Activated T-helper 9 cell treated with anti-CD3 and anti-CD28 coated beads, Interleukin-2, amount 50 U/mL, for 16 hours (primary cell): ENCODE measurements around the gene B3GNT9.

ENCODE experiments used
- DNase-seq: peaks from one replicate; pipeline ENCODE4 v3.0.0-alpha.2; 2020; ENCODE audit warnings: low read depth

B3GNT9 gene, protein sequence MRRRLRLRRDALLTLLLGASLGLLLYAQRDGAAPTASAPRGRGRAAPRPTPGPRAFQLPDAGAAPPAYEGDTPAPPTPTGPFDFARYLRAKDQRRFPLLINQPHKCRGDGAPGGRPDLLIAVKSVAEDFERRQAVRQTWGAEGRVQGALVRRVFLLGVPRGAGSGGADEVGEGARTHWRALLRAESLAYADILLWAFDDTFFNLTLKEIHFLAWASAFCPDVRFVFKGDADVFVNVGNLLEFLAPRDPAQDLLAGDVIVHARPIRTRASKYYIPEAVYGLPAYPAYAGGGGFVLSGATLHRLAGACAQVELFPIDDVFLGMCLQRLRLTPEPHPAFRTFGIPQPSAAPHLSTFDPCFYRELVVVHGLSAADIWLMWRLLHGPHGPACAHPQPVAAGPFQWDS

GRCh38 chr16:67150833-67151396 lies at the start of gene B3GNT9:
TSS of gene B3GNT9 (minus strand) at chr16:67150998. CDS start at chr16:67150485, 513 bp downstream.
- DNase-seq, result no peak

- no peak for DNase-seq
Measured at GRCh38 chr16:67200491-67200890, 49.7 kb upstream of the B3GNT9 start.

DNA sequence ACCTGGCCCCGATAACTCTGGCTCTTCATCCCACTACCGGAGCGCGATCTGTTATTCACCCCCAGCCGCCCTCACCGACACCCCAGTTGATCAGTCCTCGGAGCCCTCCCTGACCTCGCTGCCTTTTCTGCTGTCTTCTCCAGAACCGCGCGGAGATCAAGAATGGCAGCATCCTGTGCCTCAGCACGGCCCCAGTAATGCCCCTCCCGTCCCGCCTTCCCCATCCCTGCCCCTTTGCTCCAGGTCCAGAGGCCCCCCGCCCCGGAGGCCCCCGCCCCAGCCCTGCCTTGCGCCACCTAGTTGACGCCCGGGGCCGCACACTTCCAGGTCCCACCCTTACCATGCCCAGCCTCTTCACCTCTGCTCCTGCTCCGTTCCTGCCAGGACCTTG lies 49.0 kb upstream of the B3GNT9 start:
- no peak for DNase-seq

GRCh38 chr16:67199011-67199807 lies 48.4 kb upstream of the B3GNT9 start, which contains the start of gene ELMO3:
TSS of gene ELMO3 (plus strand) at chr16:67199131. CDS start at chr16:67199327, 196 bp downstream.
- DNase-seq, result no peak

GRCh38 chr16:67198238-67198734 lies 47.5 kb upstream of the B3GNT9 start:
- DNase-seq, result no peak

- DNase-seq, result no peak
Measured at GRCh38 chr16:67197704-67198103, 46.9 kb upstream of the B3GNT9 start.

DNA sequence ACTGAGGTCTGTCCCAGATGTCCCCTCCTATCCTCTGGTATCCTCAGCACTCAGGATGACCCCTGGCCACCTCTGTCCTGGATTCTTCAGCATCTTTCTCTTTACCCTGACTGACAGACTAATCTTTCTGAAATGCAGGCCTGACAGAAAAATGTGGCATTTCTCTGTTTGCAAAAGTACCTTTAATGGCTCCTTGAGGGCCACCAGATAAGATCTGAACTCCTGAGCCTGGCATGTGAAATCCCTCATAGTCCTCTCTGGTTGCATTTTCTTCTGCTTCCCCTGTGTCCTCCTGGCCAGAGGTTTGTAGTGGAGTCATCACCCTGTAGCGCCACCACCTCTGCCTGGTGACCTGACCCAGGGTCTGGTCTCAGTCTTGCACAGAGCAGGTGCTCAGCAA lies 46.1 kb upstream of the B3GNT9 start:
- DNase-seq, result no peak

DNA sequence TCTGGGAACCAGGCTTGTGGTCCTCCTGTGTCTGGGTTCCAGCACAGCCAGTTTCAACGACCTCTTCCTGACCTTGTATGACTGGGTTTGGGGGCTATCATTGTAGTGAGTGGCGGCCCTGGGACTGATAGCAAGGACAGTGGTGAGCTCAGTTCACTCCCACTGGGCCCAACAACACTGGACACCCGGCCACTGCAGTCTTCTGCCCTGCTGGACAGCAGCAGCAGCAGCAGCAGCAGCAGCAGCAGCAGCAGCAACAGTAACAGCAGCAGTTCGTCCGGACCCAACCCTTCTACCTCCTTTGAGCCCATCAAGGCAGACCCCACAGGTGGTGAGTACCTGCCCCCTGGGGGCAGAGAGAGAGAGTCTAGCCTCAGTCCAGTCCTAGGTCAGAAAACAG lies 44.9 kb upstream of the B3GNT9 start:
- DNase-seq, result no peak

GRCh38 chr16:67194260-67194659 lies 43.5 kb upstream of the B3GNT9 start:
- no peak for DNase-seq

- no peak for DNase-seq
Measured at GRCh38 chr16:67193536-67193935, 42.7 kb upstream of the B3GNT9 start.

DNA sequence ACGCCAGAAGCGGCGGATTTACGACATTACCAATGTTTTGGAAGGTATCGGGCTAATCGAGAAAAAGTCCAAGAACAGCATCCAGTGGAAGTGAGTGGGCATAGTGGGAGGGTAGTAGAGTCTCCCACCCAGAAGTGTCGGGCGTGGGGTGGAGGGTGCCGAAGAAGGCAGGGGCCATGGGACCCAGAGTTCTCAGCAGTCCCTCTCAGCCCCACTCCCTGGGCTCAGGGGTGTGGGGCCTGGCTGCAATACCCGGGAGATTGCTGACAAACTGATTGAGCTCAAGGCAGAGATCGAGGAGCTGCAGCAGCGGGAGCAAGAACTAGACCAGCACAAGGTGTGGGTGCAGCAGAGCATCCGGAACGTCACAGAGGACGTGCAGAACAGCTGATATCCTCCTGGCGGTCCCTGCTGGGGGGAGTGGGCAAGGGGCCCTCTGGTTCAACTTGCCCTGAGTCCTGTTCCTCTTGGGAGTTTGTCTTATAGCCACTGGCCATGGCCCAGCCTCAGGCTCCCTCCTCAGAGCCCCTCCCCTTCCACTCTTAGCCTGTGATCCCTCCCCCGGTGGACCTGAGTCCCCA lies 42.1 kb upstream of the B3GNT9 start:
- no peak for DNase-seq

- DNase-seq, result peak; percentile 80
Measured at GRCh38 chr16:67191995-67192681, 41.3 kb upstream of the B3GNT9 start, which contains the start of gene E2F4. TSS of gene E2F4 (plus strand) at chr16:67192155. CDS start at chr16:67192228, 73 bp downstream.

DNA sequence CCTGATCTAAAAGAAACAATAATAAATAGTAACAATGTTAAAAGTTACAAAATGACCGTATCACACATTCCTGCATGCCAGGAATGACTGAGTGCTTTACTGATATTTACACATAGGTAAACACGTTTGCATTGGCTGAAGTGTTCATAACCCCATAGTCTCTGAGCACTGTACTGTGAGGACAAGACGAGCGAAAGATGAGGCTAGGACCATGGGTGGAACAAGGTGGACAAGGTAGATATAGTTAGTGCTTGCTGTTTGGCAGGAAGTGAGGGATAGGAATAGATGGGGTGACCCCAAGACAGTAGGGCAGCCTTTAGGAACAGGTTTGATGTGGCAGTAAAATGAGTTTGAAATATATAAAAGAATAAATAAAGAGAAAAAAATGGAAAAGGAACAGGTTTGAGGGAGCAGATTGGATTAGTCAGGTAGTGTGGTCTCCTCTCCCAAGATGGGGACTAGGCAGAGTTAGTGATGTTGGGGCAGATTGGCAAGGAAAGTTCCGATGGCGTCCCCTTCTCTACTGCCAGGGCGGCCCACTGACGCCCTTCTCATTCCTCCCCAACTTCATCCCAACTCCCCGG lies 40.7 kb upstream of the B3GNT9 start:
- DNase-seq, result no peak

DNA sequence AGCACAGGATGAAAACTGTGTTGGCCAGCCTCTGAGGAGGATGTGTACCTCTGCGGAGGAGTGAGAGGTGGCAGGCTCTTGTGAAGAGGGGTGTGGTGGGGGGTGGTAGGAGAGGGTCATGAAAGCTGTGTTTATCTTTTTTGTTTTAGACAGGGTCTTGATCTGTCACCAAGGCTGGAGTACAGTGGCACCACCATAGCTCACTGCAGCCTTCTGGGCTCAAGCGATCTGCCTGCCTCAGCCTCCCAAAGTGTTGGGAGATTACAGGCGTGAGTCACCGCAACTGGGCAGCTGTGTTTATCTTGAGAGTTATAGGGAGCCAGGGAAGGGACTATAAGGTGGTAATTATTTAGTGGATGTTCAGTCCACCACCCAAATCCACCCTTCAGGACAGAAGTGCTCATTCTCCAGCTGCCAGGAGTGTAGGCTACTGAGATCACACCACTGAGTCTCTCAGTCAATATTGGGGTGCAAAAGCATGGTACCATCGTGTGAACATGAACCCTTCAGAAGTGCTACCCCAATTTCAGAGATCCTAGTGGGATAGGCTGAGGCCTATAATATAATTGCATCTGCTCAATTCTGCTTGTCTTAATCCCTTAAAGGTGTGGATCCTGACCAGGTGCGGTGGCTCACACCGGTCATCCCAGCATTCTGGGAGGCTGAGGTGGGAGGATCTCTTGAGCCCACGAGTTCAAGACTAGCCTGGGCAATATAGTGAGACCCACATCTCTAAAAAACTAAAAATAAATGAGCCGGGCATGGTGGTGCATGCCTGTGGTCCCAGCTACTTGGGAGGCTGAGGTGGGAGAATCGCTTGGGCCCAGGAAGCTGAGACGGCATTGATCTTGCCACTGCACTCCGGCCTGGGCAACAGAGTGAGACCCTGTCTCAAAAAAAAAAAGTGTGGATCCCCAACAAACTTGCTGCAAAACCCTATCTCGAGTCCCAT lies 39.9 kb upstream of the B3GNT9 start:
- DNase-seq, result no peak

GRCh38 chr16:67190041-67190440 lies 39.2 kb upstream of the B3GNT9 start, which contains the start of gene EXOC3L1:
TSS of gene EXOC3L1 (minus strand) at chr16:67190136. CDS start at chr16:67189676, 460 bp downstream.
- no peak for DNase-seq

GRCh38 chr16:67188798-67189197 lies 38.0 kb upstream of the B3GNT9 start:
- DNase-seq, result no peak

DNA sequence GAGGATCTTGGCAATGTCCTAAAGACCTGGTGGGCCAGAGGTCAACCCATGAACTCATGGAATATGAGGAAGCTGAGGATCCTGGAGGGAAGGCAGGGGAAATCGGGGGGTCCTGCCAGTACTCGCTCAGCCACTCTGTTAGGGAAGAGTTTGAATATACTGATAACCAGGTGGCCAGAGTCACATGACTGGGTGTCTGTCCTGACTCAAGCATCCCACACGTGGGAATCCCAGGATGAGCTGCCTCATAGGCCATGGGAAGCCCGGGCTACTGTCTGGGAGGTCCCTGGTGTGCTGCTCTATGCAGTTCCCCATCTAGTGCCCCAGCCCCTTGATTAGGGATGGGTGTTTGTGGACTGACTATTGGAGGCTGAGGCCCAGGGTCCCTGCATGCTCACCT lies 37.5 kb upstream of the B3GNT9 start:
- DNase-seq, result no peak

DNA sequence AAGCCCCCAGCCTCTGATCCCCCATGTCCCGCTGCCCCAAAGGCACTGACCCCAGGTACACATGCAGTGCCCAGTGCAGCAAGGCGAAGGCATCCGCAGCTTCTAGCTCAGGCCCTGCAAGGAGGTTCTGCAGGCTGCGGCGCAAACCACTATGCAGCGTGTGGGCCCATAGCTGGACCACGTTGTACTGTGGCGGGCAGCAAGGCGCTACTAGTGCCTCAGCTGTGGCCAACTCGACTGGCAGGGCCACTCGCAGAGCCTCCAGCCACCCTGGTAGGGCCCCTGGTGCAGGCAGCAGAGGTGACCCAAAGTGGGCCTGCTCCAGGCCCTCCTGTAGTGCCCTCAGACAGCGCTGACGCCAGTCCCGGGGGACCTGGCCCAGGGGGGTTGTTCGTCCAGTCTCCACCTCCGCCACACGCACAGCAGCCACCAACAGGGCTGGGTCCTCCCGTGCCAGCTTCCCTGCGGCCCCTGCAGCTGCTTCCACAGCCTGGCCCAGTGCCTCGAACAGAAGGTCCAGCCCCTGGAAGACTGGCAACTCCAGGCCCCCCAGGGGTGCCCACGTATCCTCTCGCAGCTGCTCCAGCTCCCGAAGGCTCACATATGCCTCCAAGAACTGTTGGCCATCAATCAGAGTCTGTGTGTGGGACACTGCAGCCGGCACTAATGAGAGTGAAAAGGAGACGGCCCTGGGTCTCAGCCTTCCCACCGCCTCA lies 36.5 kb upstream of the B3GNT9 start:
- DNase-seq, result no peak

DNA sequence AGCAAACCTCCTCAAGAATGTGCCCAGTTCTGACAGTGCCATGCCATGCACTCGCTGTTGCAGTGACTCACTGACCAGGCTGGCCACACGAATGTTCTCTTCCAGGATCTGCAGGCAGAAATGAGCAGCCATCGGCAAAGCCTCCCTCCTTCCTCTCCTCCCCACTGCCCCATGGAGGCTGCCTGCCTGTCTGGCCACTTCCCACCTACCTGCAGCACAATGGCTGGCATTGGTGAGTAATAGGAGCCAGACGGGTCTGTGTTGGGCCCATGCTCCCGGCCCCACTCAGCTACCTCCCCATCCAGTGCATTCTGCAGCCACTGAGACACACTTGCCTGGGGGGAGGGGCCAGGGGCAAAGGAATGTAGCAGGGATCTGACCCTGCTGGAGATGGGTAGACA lies 35.8 kb upstream of the B3GNT9 start:
- no peak for DNase-seq
